BLaER1 (cell line): ENCODE measurements around the gene AQP5.

Experiments
- H3K27ac ChIP-seq: shearing (Covaris generic); formaldehyde crosslinking; 2 replicates; pipeline ENCODE4 v1.8.1; 2022
- H3K27me3 ChIP-seq: shearing (Covaris generic); formaldehyde crosslinking; 2 replicates; pipeline ENCODE4 v1.8.1; 2022
- H3K36me3 ChIP-seq: shearing (Covaris generic); formaldehyde crosslinking; 2 replicates; pipeline ENCODE4 v1.8.1; 2022
- H3K4me1 ChIP-seq: shearing (Covaris generic); formaldehyde crosslinking; 2 replicates; pipeline ENCODE4 v1.8.1; 2022
- H3K4me2 ChIP-seq: shearing (Covaris generic); formaldehyde crosslinking; 2 replicates; pipeline ENCODE4 v1.8.1; 2022
- H3K4me3 ChIP-seq: shearing (Covaris generic); formaldehyde crosslinking; 2 replicates; pipeline ENCODE4 v1.8.1; 2022
- H3K9ac ChIP-seq: shearing (Covaris generic); formaldehyde crosslinking; 2 replicates; pipeline ENCODE4 v1.8.1; 2022
- H3K9me3 ChIP-seq: shearing (Covaris generic); formaldehyde crosslinking; 2 replicates; pipeline ENCODE4 v1.8.1; 2022
- H4K20me1 ChIP-seq: shearing (Covaris generic); formaldehyde crosslinking; 2 replicates; pipeline ENCODE4 v1.8.1; 2022
- Cebpa-rat ChIP-seq: shearing (Covaris generic); IDR thresholded peaks from 2 replicates; pipeline ENCODE4 v1.8.1; 2022

The AQP5 gene

DNA sequence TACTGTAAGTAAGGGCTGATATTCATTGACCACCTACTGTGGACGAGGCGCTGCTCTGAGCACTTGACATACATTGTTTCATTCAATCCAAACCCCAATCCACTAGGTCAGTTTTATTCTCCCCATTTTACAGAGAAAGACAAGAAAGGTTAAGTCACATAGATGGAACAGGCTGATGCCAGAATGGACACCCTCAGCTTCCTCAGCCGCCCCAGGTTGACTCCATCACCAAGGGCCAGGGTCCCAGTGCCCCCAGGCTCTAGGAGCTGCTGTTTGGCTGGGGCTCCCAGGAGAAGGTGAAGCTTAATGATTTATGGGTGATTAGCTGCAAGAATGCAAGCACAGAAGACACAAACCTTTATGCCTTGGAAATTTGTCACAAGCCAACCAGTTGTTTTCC is 11.8 kb upstream of the AQP5 start:
- Histone ChIP-seq H3K36me3 (no peaks in the 10 kb centered on the region), H3K9ac (no peak overlapping the region), H3K4me2 (no peak overlapping the region)

DNA sequence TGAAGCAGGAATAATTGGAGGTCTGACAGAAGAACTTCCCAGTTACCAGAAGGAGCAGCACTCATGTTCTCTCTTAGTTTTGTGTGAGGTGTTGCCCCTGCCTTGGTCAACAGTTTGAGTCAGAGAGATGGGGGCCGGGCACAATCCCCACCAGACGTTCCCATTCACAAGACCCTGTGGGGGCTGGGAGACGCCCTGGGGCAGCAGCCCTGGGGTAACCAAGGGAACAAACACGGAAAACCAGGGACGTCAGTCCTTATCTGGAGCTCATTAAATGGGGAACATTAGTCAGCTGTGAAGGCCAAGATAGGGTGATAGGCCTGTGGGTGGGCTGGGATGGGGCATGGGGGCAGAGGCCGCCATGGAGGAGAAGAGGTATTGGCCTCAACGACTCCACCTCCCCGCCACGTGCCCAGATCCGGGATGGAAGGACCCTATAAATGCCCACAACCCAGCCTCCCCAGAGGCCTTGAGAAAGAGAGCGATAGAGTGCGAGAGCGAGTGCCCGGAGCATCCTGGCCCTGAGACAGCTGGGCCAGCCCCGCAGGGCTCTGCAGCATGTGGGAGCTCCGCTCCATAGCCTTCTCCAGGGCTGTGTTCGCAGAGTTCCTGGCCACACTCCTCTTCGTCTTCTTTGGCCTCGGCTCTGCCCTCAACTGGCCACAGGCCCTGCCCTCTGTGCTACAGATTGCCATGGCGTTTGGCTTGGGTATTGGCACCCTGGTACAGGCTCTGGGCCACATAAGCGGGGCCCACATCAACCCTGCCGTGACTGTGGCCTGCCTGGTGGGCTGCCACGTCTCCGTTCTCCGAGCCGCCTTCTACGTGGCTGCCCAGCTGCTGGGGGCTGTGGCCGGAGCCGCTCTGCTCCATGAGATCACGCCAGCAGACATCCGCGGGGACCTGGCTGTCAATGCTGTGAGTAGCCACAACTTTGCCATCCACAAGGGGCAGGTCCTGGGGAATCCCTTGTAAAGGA is 11.1 kb upstream of the AQP5 start, which contains the start of gene AQP2:
Gene AQP2 (plus strand): TSS at position 465 of the 979 bp plus-strand sequence. CDS start 94 bp downstream, at position 559.
- 0 out of 2 replicates have a peak within 1 kb of the TSS, but pooled peaks have one; percentile 5 for H3K27ac ChIP-seq
- no peaks in the 10 kb centered on the region for H3K36me3 ChIP-seq
- peaks cover 25% of the 10 kb centered on the region for H3K27me3 ChIP-seq
- H3K4me1 ChIP-seq: peaks cover 52% of the 10 kb centered on the region
- no peaks in the 10 kb centered on the region for H3K9me3 ChIP-seq
- H3K9ac ChIP-seq: 0 out of 2 replicates have a peak within 1 kb of the TSS, but pooled peaks have one; percentile 0
- no peak for TF ChIP-seq Cebpa-rat
- H3K4me2 ChIP-seq: peak within 1 kb of the TSS; percentile 56
- no peaks in the 10 kb centered on the region for H4K20me1 ChIP-seq
- H3K4me3 ChIP-seq: no peak within 1 kb of the TSS

More for the DNA sequence above, 11.8 kb upstream of the AQP5 start:
- Histone ChIP-seq H3K9me3 (no peaks in the 10 kb centered on the region), H3K27me3 (peaks cover 18% of the 10 kb centered on the region), H3K4me3 (no peak overlapping the region), H3K4me1 (peaks cover 52% of the 10 kb centered on the region), H3K27ac (no peak overlapping the region), H4K20me1 (no peaks in the 10 kb centered on the region)
- TF ChIP-seq Cebpa-rat: no peak

DNA sequence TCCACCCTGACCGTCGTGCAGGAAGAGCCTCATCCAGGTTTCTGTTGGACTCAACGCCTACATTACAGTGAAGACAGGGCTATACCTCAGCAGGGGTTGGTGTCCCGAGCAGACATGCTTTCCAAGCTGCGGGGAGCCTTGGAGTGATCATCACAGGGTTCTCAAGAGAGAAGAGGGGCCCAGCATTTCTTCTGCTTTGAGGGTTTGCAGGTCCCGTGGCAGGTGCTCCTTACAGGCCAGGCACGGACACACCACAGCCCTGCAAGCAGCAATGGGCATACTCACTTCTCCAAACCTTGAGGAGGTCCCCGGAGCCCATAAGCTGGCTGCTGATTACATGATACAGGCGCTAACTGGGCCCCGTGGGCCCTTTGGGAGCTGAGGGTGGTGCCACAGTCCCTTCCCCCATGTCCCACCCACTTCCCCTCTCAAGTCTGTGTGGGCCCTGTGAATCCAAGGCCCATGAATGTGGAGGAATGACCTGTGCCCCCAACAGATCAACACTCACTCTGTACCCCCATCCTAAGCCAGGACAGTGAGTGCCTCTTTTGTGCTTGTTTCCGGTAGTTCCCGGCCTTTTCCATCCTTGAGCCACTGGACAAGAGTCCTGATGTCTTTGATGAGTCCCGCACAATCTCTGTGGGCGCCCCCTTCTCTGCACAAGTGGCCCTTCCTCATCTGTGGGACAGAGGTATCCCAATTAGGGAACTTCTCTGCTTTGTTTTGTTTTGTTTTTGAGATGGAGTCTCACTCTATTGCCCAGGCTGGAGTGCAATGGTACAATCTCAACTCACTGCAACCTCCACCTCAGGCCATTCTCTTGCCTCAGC is 10.0 kb upstream of the AQP5 start:
- 0 out of 2 replicates have a peak overlapping the region, but pooled peaks have one; percentile 0 for H3K9ac ChIP-seq
- H3K9me3 ChIP-seq: no peaks in the 10 kb centered on the region
- peaks cover 36% of the 10 kb centered on the region for H3K27me3 ChIP-seq
- TF ChIP-seq Cebpa-rat: no peak
- 0 out of 2 replicates have a peak overlapping the region, but pooled peaks have one; percentile 5 for H3K27ac ChIP-seq
- peaks cover 59% of the 10 kb centered on the region for H3K4me1 ChIP-seq
- H3K4me2 ChIP-seq: peak overlapping the region; percentile 56
- no peaks in the 10 kb centered on the region for H4K20me1 ChIP-seq
- no peak overlapping the region for H3K4me3 ChIP-seq
- H3K36me3 ChIP-seq: no peaks in the 10 kb centered on the region

DNA sequence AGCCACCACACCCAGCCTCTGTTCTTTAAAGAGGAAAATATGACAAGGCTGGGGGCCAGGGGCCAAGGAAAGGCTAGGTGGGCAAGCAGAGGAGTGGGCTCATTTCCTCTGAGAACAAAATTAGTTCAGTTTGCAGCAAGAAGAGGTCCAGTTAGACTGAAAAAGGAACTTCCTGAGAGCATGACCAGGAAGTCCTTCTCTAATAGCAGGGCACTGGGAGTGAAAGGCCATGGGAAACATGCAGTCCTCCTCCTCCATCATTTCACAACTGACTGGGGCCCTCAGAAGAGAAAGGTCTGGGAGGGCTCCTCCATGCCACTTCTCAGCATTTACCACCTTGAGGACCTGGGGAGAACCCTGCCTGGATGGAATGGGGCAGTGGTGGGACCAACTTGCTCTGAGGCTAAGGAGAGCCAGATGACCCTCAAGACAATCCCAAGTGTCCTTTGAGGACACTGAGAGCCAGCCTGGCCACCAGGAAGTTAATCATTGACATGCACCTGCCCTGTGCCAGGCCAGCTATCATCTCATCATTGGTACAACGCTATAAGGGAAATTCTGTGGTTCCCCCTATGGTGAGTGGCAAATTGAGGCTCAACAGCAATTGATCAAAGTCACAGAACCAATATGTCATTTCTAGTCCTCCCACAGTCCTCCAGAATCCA is 9.1 kb upstream of the AQP5 start:
- Histone ChIP-seq H3K27me3 (peaks cover 45% of the 10 kb centered on the region), H3K9me3 (no peaks in the 10 kb centered on the region), H3K27ac (no peak overlapping the region), H3K4me3 (no peak overlapping the region), H3K36me3 (no peaks in the 10 kb centered on the region), H3K4me2 (peak overlapping the region; percentile 56), H4K20me1 (no peaks in the 10 kb centered on the region), H3K4me1 (peaks cover 66% of the 10 kb centered on the region), H3K9ac (no peak overlapping the region)
- no peak for TF ChIP-seq Cebpa-rat

DNA sequence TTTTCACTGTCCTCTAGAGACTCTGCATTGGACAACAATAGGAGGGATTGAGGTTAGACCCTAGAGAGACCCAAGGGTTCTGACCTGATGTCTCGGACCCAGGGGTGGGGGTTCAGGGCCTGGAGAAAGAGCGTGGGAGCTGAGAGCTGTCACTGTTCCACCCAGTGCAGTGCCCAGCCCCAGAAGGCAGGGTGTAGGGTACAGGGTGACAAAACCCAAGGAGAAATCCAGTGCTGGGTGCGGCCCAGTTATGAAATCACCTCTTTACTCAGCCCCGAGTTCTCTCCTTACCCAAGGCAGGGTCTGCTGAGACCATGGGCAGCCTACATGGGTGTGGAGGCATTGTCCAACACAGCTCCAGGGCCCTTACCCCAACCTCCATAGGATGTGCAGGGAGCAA is 8.5 kb upstream of the AQP5 start:
- no peak for TF ChIP-seq Cebpa-rat
- Histone ChIP-seq H3K27ac (no peak overlapping the region), H4K20me1 (no peaks in the 10 kb centered on the region), H3K4me3 (no peak overlapping the region), H3K4me1 (peaks cover 66% of the 10 kb centered on the region), H3K36me3 (no peaks in the 10 kb centered on the region), H3K4me2 (peak overlapping the region; percentile 54), H3K27me3 (peaks cover 51% of the 10 kb centered on the region), H3K9me3 (no peaks in the 10 kb centered on the region), H3K9ac (no peak overlapping the region; the same call in 1 of the 2 replicates)

GRCh38 chr12:49953961-49954846 is 7.5 kb upstream of the AQP5 start:
- Histone ChIP-seq H3K4me3 (no peak overlapping the region), H4K20me1 (no peaks in the 10 kb centered on the region), H3K9me3 (no peaks in the 10 kb centered on the region), H3K27me3 (peaks cover 62% of the 10 kb centered on the region), H3K27ac (no peak overlapping the region), H3K9ac (no peak overlapping the region), H3K36me3 (no peaks in the 10 kb centered on the region), H3K4me1 (peaks cover 71% of the 10 kb centered on the region), H3K4me2 (peak overlapping the region; percentile 54)
- no peak for TF ChIP-seq Cebpa-rat

- Histone ChIP-seq H3K4me1 (peaks cover 80% of the 10 kb centered on the region), H3K9me3 (no peaks in the 10 kb centered on the region), H3K9ac (no peak overlapping the region), H3K4me2 (peak overlapping the region; percentile 73), H3K4me3 (no peak overlapping the region; the same call in 1 of the 2 replicates), H3K27ac (no peak overlapping the region), H4K20me1 (no peaks in the 10 kb centered on the region), H3K36me3 (no peaks in the 10 kb centered on the region), H3K27me3 (peaks cover 71% of the 10 kb centered on the region)
- TF ChIP-seq Cebpa-rat: no peak
These were observed 6.5 kb upstream of the AQP5 start for GRCh38 chr12:49954863-49955830.
